ENCODE data around the gene LRGUK. TPM values are rescaled to one million over a fixed set of nuclear protein-coding genes. Genes with fewer than 3 reads are reported as not detected.

The LRGUK gene
- total RNA-seq, 3 donors from 2014 or later (not counting 1 experiment from before 2014, with no cell fraction given) = 0.90 to 1.7 (median 0.92) TPM

DNA sequence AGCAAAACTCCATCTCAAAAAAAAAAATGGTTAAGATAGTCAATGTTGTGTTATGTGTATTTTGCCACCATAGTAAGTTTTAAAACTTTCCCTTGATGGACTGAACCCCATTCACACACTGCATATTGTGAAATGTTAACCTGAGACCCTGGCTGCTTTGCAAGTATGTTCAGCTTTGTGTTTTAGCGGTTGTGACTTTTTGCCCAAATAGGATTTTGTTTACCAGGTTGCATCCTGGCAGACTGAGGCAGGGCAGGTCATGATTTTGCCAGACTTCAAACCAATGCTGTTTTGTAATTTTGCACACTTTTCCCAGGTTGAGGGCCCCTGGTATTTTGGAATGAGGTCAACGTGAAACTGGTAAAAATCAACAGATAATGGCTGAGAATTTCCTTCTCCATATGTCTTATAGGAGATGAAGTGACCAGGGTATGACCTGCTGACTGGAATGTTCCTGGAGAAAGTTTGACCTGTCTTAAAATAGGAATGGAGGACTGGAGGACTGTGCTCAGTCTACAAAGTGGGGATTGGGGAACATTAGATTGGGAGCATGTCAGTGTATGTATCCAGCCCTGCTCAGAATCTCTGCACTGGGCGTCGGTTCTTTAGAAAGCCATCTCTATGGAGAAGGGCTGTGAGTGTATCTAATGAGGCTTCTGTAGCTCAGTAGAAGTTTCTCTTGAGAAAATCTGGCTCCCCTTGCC, 76.2 kb downstream of the LRGUK start:
- no peak for ATAC-seq
- H3K36me3 Mint-ChIP-seq = no peaks in the 10 kb centered on the region
- intact Hi-C loops (cut with micrococcal nuclease) = no loop called here

GRCh38 chr7:134209322-134210015, 82.3 kb downstream of the LRGUK start:
- TF ChIP-seq, protein P1, sequence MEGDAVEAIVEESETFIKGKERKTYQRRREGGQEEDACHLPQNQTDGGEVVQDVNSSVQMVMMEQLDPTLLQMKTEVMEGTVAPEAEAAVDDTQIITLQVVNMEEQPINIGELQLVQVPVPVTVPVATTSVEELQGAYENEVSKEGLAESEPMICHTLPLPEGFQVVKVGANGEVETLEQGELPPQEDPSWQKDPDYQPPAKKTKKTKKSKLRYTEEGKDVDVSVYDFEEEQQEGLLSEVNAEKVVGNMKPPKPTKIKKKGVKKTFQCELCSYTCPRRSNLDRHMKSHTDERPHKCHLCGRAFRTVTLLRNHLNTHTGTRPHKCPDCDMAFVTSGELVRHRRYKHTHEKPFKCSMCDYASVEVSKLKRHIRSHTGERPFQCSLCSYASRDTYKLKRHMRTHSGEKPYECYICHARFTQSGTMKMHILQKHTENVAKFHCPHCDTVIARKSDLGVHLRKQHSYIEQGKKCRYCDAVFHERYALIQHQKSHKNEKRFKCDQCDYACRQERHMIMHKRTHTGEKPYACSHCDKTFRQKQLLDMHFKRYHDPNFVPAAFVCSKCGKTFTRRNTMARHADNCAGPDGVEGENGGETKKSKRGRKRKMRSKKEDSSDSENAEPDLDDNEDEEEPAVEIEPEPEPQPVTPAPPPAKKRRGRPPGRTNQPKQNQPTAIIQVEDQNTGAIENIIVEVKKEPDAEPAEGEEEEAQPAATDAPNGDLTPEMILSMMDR (IDR thresholded peaks at IDR 0.05) = no peak
- WGBS (ENCODE audit: insufficient coverage) = 82% methylated on average over 16 of the region's 16 CpGs
- Histone ChIP-seq H3K27me3 (ENCODE audit: control insufficient read depth, insufficient read depth, low read length) (no peaks in the 10 kb centered on the region), H3K9me3 (ENCODE audit: control insufficient read depth, insufficient read depth, low read length) (no peaks in the 10 kb centered on the region), H3K27ac (ENCODE audit: low read length) (no peak overlapping the region), H3K4me3 (ENCODE audit: low read length) (no peak overlapping the region), H3K4me1 (ENCODE audit: control insufficient read depth, insufficient read depth, low read length) (no peaks in the 10 kb centered on the region), H3K36me3 (ENCODE audit: control insufficient read depth, insufficient read depth, low read length) (no peaks in the 10 kb centered on the region)
- Mint-ChIP-seq H3K27ac (no peak overlapping the region), H3K4me1 (no peaks in the 10 kb centered on the region), H3K9me3 (no peaks in the 10 kb centered on the region), H3K36me3 (no peaks in the 10 kb centered on the region), H3K27me3 (ENCODE audit: low read depth in 2 of 2) (peaks cover 7 to 16% of the 10 kb centered on the region in 2 donors), H3K4me3 (no peak overlapping the region)
- ATAC-seq (no peak), DNase-seq (no peak)
- intact Hi-C loops (cut with micrococcal nuclease) = no loop called here

More for the DNA sequence above, 76.2 kb downstream of the LRGUK start:
- no peak overlapping the region for H3K4me3 Mint-ChIP-seq
- TF ChIP-seq, protein P1 (IDR thresholded peaks at IDR 0.05) = no peak
- 90% methylated on average over 3 of the region's 4 CpGs for WGBS (ENCODE audit: insufficient coverage)
- no peaks in the 10 kb centered on the region for H3K27me3 ChIP-seq (ENCODE audit: control insufficient read depth, insufficient read depth, low read length)
- no peaks in the 10 kb centered on the region for H3K36me3 ChIP-seq (ENCODE audit: control insufficient read depth, insufficient read depth, low read length)
- H3K4me1 ChIP-seq (ENCODE audit: control insufficient read depth, insufficient read depth, low read length) = no peaks in the 10 kb centered on the region
- no peak overlapping the region for H3K27ac Mint-ChIP-seq
- H3K9me3 Mint-ChIP-seq = no peaks in the 10 kb centered on the region
- H3K27me3 Mint-ChIP-seq (ENCODE audit: low read depth in 2 of 2) = no peaks in the 10 kb centered on the region
- H3K9me3 ChIP-seq (ENCODE audit: control insufficient read depth, insufficient read depth, low read length) = no peaks in the 10 kb centered on the region
- no peak for DNase-seq
- no peak overlapping the region for H3K4me3 ChIP-seq (ENCODE audit: low read length)
- no peak overlapping the region for H3K27ac ChIP-seq (ENCODE audit: low read length)
- H3K4me1 Mint-ChIP-seq = no peaks in the 10 kb centered on the region

- ATAC-seq = no peak
- TF ChIP-seq, protein P1 (IDR thresholded peaks at IDR 0.05) = no peak
- Histone ChIP-seq H3K27me3 (ENCODE audit: control insufficient read depth, insufficient read depth, low read length) (no peaks in the 10 kb centered on the region), H3K4me1 (ENCODE audit: control insufficient read depth, insufficient read depth, low read length) (no peaks in the 10 kb centered on the region), H3K36me3 (ENCODE audit: control insufficient read depth, insufficient read depth, low read length) (no peaks in the 10 kb centered on the region), H3K9me3 (ENCODE audit: control insufficient read depth, insufficient read depth, low read length) (no peaks in the 10 kb centered on the region), H3K4me3 (ENCODE audit: low read length) (no peak overlapping the region), H3K27ac (ENCODE audit: low read length) (no peak overlapping the region)
- no peak for DNase-seq
- Mint-ChIP-seq H3K9me3 (no peaks in the 10 kb centered on the region), H3K27ac (no peak overlapping the region), H3K4me3 (no peak overlapping the region), H3K36me3 (no peaks in the 10 kb centered on the region), H3K4me1 (no peaks in the 10 kb centered on the region), H3K27me3 (ENCODE audit: low read depth in 2 of 2) (peaks cover 7 to 16% of the 10 kb centered on the region in 2 donors)
- 88% methylated on average over 8 of the region's 8 CpGs for WGBS (ENCODE audit: insufficient coverage)
- intact Hi-C loops (cut with micrococcal nuclease) = no loop called here
Observed at GRCh38 chr7:134210227-134210626, 83.1 kb downstream of the LRGUK start.

Data from natural killer cell (primary cell).